SK-N-SH (cell line): ENCODE results near the gene KCNT1. TPM values are rescaled to one million over a fixed set of nuclear protein-coding genes. Genes with fewer than 3 reads are reported as not detected.

Experiments used
- CTCF ChIA-PET: fragments of 300-600, 350-600 bp; formaldehyde crosslinking; extraction: SDS; loops from one replicate; lab custom pipeline; 2021; lab: Yijun Ruan, JAX
- POLR2A ChIA-PET: fragments of 350-600 bp; sonication (Branson Sonifier 250); formaldehyde crosslinking; extraction: SDS; loops from one replicate; lab custom pipeline; 2020; ENCODE audit warnings: antibody characterized with exemption, inconsistent platforms; lab: Yijun Ruan, JAX
- DNase-seq: peaks from one replicate; pipeline ENCODE4 v3.0.0; 2012
- H2AFZ ChIP-seq: fragments of 200-600 bp; sonication (generic); 2 replicates; pipeline ENCODE4 v1.8.1; 2016; ENCODE audit warnings: antibody characterized with exemption, mild to moderate bottlenecking, low read depth
- H3F3A ChIP-seq: fragments of 200-600 bp; sonication (generic); replicated peaks from 2 replicates; pipeline ENCODE3; 2016; ENCODE audit warnings: antibody characterized with exemption, mild to moderate bottlenecking; ENCODE audit not compliant: insufficient read depth
- H3K27ac ChIP-seq, 2 experiments: fragments of 200-500 bp in 1 of 2; fragments of 200-600 bp in 1 of 2; sonication (Bioruptor generic) in 1 of 2; sonication (generic), shearing (Covaris generic) in 1 of 2; 2 replicates each; pipeline versions ENCODE4 v1.5.1 to v1.6.1; 2014 to 2016; ENCODE audit warnings: low read depth in 2 of 2, inconsistent platforms in 1 of 2, low read length in 1 of 2, mild to moderate bottlenecking in 1 of 2, mixed read lengths in 1 of 2
- H3K27me3 ChIP-seq: fragments of 200-600 bp; sonication (generic), shearing (Covaris generic); 2 replicates; pipeline ENCODE4 v1.6.1; 2016; ENCODE audit warnings: mixed run types; ENCODE audit not compliant: insufficient read depth
- H3K36me3 ChIP-seq, 2 experiments: fragments of 200-500 bp in 1 of 2; fragments of 200-600 bp in 1 of 2; sonication (Bioruptor generic) in 1 of 2; sonication (generic) in 1 of 2; replicated peaks in 1 of 2; 2 replicates each; pipeline versions ENCODE3 to v1.5.1; 2014 to 2016; ENCODE audit warnings: low read length in 1 of 2, mild to moderate bottlenecking in 1 of 2; ENCODE audit not compliant: insufficient read depth in 2 of 2, control insufficient read depth in 1 of 2
- H3K4me1 ChIP-seq, 2 experiments: fragments of 200-500 bp in 1 of 2; fragments of 200-600 bp in 1 of 2; sonication (Bioruptor generic) in 1 of 2; sonication (generic), shearing (Covaris generic) in 1 of 2; 2 replicates each; pipeline versions ENCODE4 v1.5.1 to v1.6.1; 2014 to 2016; ENCODE audit warnings: low read depth in 1 of 2, low read length in 1 of 2, mixed run types in 1 of 2; ENCODE audit not compliant: insufficient read depth in 2 of 2, control insufficient read depth in 1 of 2
- H3K4me2 ChIP-seq: fragments of 200-600 bp; sonication (generic), shearing (Covaris generic); 2 replicates; pipeline ENCODE4 v1.6.1; 2017; ENCODE audit warnings: mixed run types
- H3K4me3 ChIP-seq, 2 experiments: fragments of 200-500 bp in 1 of 2; fragments of 200-600 bp in 1 of 2; sonication (Bioruptor generic) in 1 of 2; sonication (generic), shearing (Covaris generic) in 1 of 2; 2 replicates each; pipeline versions ENCODE4 v1.5.1 to v1.8.1; 2014 to 2016; ENCODE audit warnings: low read depth in 2 of 2, inconsistent platforms in 1 of 2, low read length in 1 of 2, mild to moderate bottlenecking in 1 of 2, mixed read lengths in 1 of 2, moderate library complexity in 1 of 2
- H3K79me2 ChIP-seq: fragments of 200-600 bp; sonication (generic); 2 replicates; pipeline ENCODE4 v1.8.1; 2017; ENCODE audit warnings: mild to moderate bottlenecking; ENCODE audit not compliant: insufficient read depth
- H3K9ac ChIP-seq: fragments of 200-600 bp; sonication (generic); 2 replicates; pipeline ENCODE4 v1.6.1; 2017; ENCODE audit warnings: mixed run types
- H3K9me2 ChIP-seq: fragments of 200-600 bp; sonication (generic); 2 replicates; pipeline ENCODE4 v1.6.1; 2017; ENCODE audit warnings: mixed run types
- H3K9me3 ChIP-seq: fragments of 200-600 bp; sonication (generic); 2 replicates; pipeline ENCODE4 v1.6.1; 2017; ENCODE audit warnings: mixed run types, mild to moderate bottlenecking, moderate library complexity
- H4K20me1 ChIP-seq: fragments of 200-600 bp; sonication (generic); 2 replicates; pipeline ENCODE4 v1.6.1; 2017; ENCODE audit warnings: mild to moderate bottlenecking, mixed run types; ENCODE audit not compliant: insufficient read depth
- CHD2 ChIP-seq: fragments of 150-350 bp; IDR thresholded peaks from 2 replicates; pipeline ENCODE4 v1.6.1; 2018; ENCODE audit warnings: low read length; ENCODE audit not compliant: partially characterized antibody
- CTCF ChIP-seq: fragments of 200-600 bp; sonication (generic); IDR thresholded peaks from 2 replicates; pipeline ENCODE4 v1.6.1; 2017; ENCODE audit warnings: antibody characterized with exemption, mild to moderate bottlenecking, moderate library complexity
- EZH2phosphoT487 ChIP-seq: fragments of 200-600 bp; sonication (generic); IDR thresholded peaks from 2 replicates; pipeline ENCODE4 v1.6.1; 2017; ENCODE audit warnings: low read depth, mixed run types, mild to moderate bottlenecking, antibody characterized with exemption, moderate library complexity, borderline replicate concordance
- FOSL2 ChIP-seq: IDR thresholded peaks from 2 replicates; pipeline ENCODE4 v1.4.0; 2012; ENCODE audit warnings: low read depth, mild to moderate bottlenecking, moderate library complexity, borderline replicate concordance
- FOXJ3 ChIP-seq: sonication (generic); formaldehyde crosslinking; IDR thresholded peaks from 2 replicates; pipeline ENCODE4 v1.5.1; 2020; ENCODE audit warnings: mild to moderate bottlenecking, missing genetic modification reagents
- GATA2 ChIP-seq: sonication (generic); formaldehyde crosslinking; IDR thresholded peaks from 2 replicates; pipeline ENCODE4 v1.5.0; 2020; ENCODE audit warnings: mild to moderate bottlenecking, missing genetic modification reagents
- IRF3 ChIP-seq: fragments of 150-350 bp; IDR thresholded peaks from 2 replicates; pipeline ENCODE4 v1.6.1; 2016; ENCODE audit warnings: mild to moderate bottlenecking, low read depth, low read length
- JUND ChIP-seq: IDR thresholded peaks from 2 replicates; pipeline ENCODE4 v1.4.0; 2012
- MXI1 ChIP-seq: IDR thresholded peaks from 2 replicates; pipeline ENCODE4 v1.6.1; 2012; ENCODE audit warnings: mild to moderate bottlenecking, low read depth, low read length, improper control_type of control experiment
- NFIC ChIP-seq: IDR thresholded peaks from 2 replicates; pipeline ENCODE4 v1.4.0; 2012; ENCODE audit warnings: borderline replicate concordance
- NRF1 ChIP-seq: IDR thresholded peaks from 2 replicates; pipeline ENCODE4 v1.6.1; 2012; ENCODE audit warnings: low read depth, mild to moderate bottlenecking, low read length
- POLR2AphosphoS5 ChIP-seq: IDR thresholded peaks from 2 replicates; pipeline ENCODE4 v1.6.1; 2012; ENCODE audit warnings: low read depth, low read length
- SMC3 ChIP-seq: IDR thresholded peaks from 2 replicates; pipeline ENCODE4 v1.6.1; 2012; ENCODE audit warnings: low read depth, low read length, improper control_type of control experiment
- TAF1 ChIP-seq: IDR thresholded peaks from 2 replicates; pipeline ENCODE4 v1.6.1; 2012; ENCODE audit warnings: low read depth, mild to moderate bottlenecking, low read length, moderate library complexity, borderline replicate concordance
- TEAD4 ChIP-seq: IDR thresholded peaks from 2 replicates; pipeline ENCODE4 v1.4.0; 2012; ENCODE audit warnings: mild to moderate bottlenecking, borderline replicate concordance; ENCODE audit not compliant: insufficient read depth
- USF1 ChIP-seq: IDR thresholded peaks from 2 replicates; pipeline ENCODE4 v1.4.0; 2012; ENCODE audit warnings: low read depth, borderline replicate concordance
- USF2 ChIP-seq: fragments of 150-350 bp; IDR thresholded peaks from 2 replicates; pipeline ENCODE4 v1.6.1; 2017; ENCODE audit warnings: antibody characterized with exemption, low read length, low read depth, borderline replicate concordance
- YY1 ChIP-seq: IDR thresholded peaks from 2 replicates; pipeline ENCODE4 v1.4.0; 2012; ENCODE audit warnings: low read depth, mild to moderate bottlenecking
- ZBTB33 ChIP-seq: IDR thresholded peaks from 2 replicates; pipeline ENCODE4 v1.4.0; 2012; ENCODE audit warnings: low read depth, borderline replicate concordance
- WGBS: methylation state at CpG from one replicate; pipeline ENCODE4 v1.1.6; 2017; ENCODE audit warnings: low lambda C conversion rate; 5-methylcytosine and 5-hydroxymethylcytosine counted together
- polyA plus RNA-seq, 3 experiments: library from polyadenylated mRNA; depleted of rRNA; stranded (reverse); fragments of >200 nt; gene quantifications; 2 replicates each; pipeline ENCODE4 v1.2.3, GENCODE V29; 2012

KCNT1 gene
- polyA plus RNA-seq, 1 of the 3 experiments (the other 2 are of a cell fraction) = 0.08 TPM

GRCh38 chr9:135719472-135719871 is 17.5 kb downstream of the KCNT1 start:
- Histone ChIP-seq H3K9me2 (no peaks in the 10 kb centered on the region), H3K9ac (no peak overlapping the region), H3K4me2 (no peak overlapping the region), H3K79me2 (no peaks in the 10 kb centered on the region), H3F3A (no peaks in the 10 kb centered on the region), H3K9me3 (no peaks in the 10 kb centered on the region), H3K4me1 (peaks cover 0 to 11% of the 10 kb centered on the region in 2 experiments; a peak in 1 of 4 replicates), H3K27me3 (no peaks in the 10 kb centered on the region), H4K20me1 (no peaks in the 10 kb centered on the region), H3K36me3 (no peaks in the 10 kb centered on the region), H3K4me3 (no peak overlapping the region), H2AFZ (no peak overlapping the region), H3K27ac (no peak overlapping the region)
- ChIA-PET POLR2A (interaction anchor here (1.1 kb wide), 1 partner anchor 236 kb away, joined by 4 read pairs; no protein-coding TSS in a partner anchor), CTCF (interaction anchor here (4.1 kb wide), 1 partner anchor 16 kb away, joined by 32 read pairs; the partner anchor contains the start of gene KCNT1)
- TF ChIP-seq EZH2phosphoT487 = no peak
- TF ChIP-seq USF1 = no peak
- no peak for TF ChIP-seq GATA2 (CRISPR knock-in tag)
- TF ChIP-seq IRF3 = no peak
- no peak for TF ChIP-seq POLR2AphosphoS5
- TF ChIP-seq ZBTB33 = no peak
- DNase-seq = no peak
- WGBS = 65% methylated on average over 4 of the region's 9 CpGs

GRCh38 chr9:135722365-135722764 is 20.4 kb downstream of the KCNT1 start:
- 65% methylated on average over 17 of the region's 18 CpGs for WGBS
- H3K9me2 ChIP-seq = no peaks in the 10 kb centered on the region
- POLR2A ChIA-PET = no interaction called here
- TF ChIP-seq CTCF = no peak
- TF ChIP-seq CHD2 = no peak
- TF ChIP-seq POLR2AphosphoS5 = no peak
- TF ChIP-seq TAF1 = no peak
- no peak for TF ChIP-seq USF2
- TF ChIP-seq JUND = no peak
- no peak for TF ChIP-seq FOXJ3 (CRISPR knock-in tag)
- no peak for TF ChIP-seq EZH2phosphoT487
- TF ChIP-seq IRF3 = no peak
- TF ChIP-seq NRF1 = no peak
- no peak for TF ChIP-seq TEAD4
- TF ChIP-seq YY1 = no peak
- no peak for TF ChIP-seq FOSL2
- no peak for TF ChIP-seq NFIC
- TF ChIP-seq MXI1 = no peak
- no peak for TF ChIP-seq SMC3

More at GRCh38 chr9:135722365-135722764, 20.4 kb downstream of the KCNT1 start:
- Histone ChIP-seq H3K9me3 (no peaks in the 10 kb centered on the region), H4K20me1 (no peaks in the 10 kb centered on the region), H3K4me1 (no peaks in the 10 kb centered on the region; a peak in 1 of 4 replicates), H3K27ac (no peak overlapping the region), H3K4me2 (no peak overlapping the region), H3K27me3 (no peaks in the 10 kb centered on the region), H3K36me3 (no peaks in the 10 kb centered on the region), H3F3A (no peaks in the 10 kb centered on the region), H3K9ac (no peak overlapping the region), H3K4me3 (no peak overlapping the region), H3K79me2 (no peaks in the 10 kb centered on the region), H2AFZ (no peak overlapping the region)
- DNase-seq = no peak
- CTCF ChIA-PET = no interaction called here
